Suprapubic skin (tissue), 4 donors: Measurements from ENCODE around the gene TENM3. TPM values are rescaled to one million over a fixed set of nuclear protein-coding genes. Genes with fewer than 3 reads are reported as not detected.

Experiments
- DNase-seq, 2 donors: peaks; one replicate each; pipeline ENCODE4 v3.0.0-alpha.2; 2019; ENCODE audit warnings: low spot score in 2 of 2
- H3K27ac ChIP-seq: fragments of 200-600 bp; sonication (generic); one replicate; pipeline ENCODE4 v1.5.1; 2019
- H3K27me3 ChIP-seq: fragments of 200-600 bp; sonication (generic); one replicate; pipeline ENCODE4 v1.5.1; 2019
- H3K36me3 ChIP-seq: fragments of 200-600 bp; sonication (generic); one replicate; pipeline ENCODE4 v1.5.1; 2019
- H3K4me1 ChIP-seq: fragments of 200-600 bp; sonication (generic); one replicate; pipeline ENCODE4 v1.5.1; 2019
- H3K4me3 ChIP-seq: fragments of 200-600 bp; sonication (generic); one replicate; pipeline ENCODE4 v1.5.1; 2019; ENCODE audit warnings: mild to moderate bottlenecking
- H3K9me3 ChIP-seq: fragments of 200-600 bp; sonication (generic); one replicate; pipeline ENCODE4 v1.5.1; 2019
- EP300 ChIP-seq: sonication (generic); formaldehyde crosslinking; IDR thresholded peaks from one replicate; pipeline ENCODE4 v1.6.1; 2017; ENCODE audit warnings: antibody characterized with exemption
- POLR2A ChIP-seq, 2 donors: fragments of 450-650 bp; IDR thresholded peaks; one replicate each; pipeline ENCODE4 v1.6.1; 2017; ENCODE audit warnings: antibody characterized with exemption in 2 of 2, mild to moderate bottlenecking in 2 of 2, moderate library complexity in 2 of 2
- POLR2AphosphoS5 ChIP-seq, 3 donors: sonication (generic); formaldehyde crosslinking; IDR thresholded peaks; one replicate each; pipeline ENCODE4 v1.6.1; 2017; ENCODE audit warnings: antibody characterized with exemption in 3 of 3
- WGBS: methylation state at CpG from one replicate; pipeline ENCODE4 v1.1.5; 2018; 5-methylcytosine and 5-hydroxymethylcytosine counted together
- total RNA-seq, 4 donors: library from RNA; depleted of rRNA; stranded (reverse); fragments of >200 nt; gene quantifications; one replicate each; pipeline ENCODE4 v1.1.0, GENCODE V29; 2016
- TF ChIP-seq, protein P1 (sequence below), 2 donors: fragments of 200-600 bp in 1 of 2; fragments of 450-650 bp in 1 of 2; sonication (generic) in 1 of 2; IDR thresholded peaks; one replicate each; pipeline ENCODE4 v1.5.1; 2016 to 2019; ENCODE audit warnings: antibody characterized with exemption in 2 of 2, mild to moderate bottlenecking in 1 of 2, moderate library complexity in 1 of 2

TENM3 gene
- total RNA-seq, 4 donors from 2014 or later: 0.81 to 2.9 (median 1.8) TPM

DNA sequence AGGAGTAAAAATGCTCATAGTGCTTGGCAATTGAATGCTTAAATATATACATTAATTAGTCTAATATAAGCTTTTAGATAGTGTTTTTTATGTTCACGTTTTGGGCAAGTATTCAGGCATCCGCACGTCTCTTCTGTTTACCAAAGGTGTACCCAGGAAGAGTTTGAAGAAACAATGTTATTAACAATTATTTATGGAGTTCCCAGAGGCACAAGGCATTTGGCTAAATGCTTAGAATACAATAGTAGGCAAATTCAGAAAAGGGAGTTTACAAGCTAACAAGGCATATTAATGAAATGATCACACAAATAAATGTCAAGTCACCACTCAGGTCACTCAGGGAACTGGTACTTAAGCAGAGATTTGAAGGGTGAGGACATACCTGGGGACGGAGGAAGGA lies 294.8 kb downstream of the TENM3 start:
- Histone ChIP-seq H3K9me3 (no peaks in the 10 kb centered on the region), H3K4me1 (no peaks in the 10 kb centered on the region), H3K27me3 (no peaks in the 10 kb centered on the region), H3K36me3 (no peaks in the 10 kb centered on the region), H3K27ac (no peak overlapping the region), H3K4me3 (no peak overlapping the region)
- WGBS: 63% methylated on average over 4 of the region's 4 CpGs
- no peak for DNase-seq
- TF ChIP-seq EP300: no peak
- TF ChIP-seq POLR2A (IDR thresholded peaks at IDR 0.05): no peak
- TF ChIP-seq, protein P1, sequence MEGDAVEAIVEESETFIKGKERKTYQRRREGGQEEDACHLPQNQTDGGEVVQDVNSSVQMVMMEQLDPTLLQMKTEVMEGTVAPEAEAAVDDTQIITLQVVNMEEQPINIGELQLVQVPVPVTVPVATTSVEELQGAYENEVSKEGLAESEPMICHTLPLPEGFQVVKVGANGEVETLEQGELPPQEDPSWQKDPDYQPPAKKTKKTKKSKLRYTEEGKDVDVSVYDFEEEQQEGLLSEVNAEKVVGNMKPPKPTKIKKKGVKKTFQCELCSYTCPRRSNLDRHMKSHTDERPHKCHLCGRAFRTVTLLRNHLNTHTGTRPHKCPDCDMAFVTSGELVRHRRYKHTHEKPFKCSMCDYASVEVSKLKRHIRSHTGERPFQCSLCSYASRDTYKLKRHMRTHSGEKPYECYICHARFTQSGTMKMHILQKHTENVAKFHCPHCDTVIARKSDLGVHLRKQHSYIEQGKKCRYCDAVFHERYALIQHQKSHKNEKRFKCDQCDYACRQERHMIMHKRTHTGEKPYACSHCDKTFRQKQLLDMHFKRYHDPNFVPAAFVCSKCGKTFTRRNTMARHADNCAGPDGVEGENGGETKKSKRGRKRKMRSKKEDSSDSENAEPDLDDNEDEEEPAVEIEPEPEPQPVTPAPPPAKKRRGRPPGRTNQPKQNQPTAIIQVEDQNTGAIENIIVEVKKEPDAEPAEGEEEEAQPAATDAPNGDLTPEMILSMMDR (IDR thresholded peaks at IDR 0.05): no peak
- TF ChIP-seq POLR2AphosphoS5 (IDR thresholded peaks at IDR 0.05): no peak

DNA sequence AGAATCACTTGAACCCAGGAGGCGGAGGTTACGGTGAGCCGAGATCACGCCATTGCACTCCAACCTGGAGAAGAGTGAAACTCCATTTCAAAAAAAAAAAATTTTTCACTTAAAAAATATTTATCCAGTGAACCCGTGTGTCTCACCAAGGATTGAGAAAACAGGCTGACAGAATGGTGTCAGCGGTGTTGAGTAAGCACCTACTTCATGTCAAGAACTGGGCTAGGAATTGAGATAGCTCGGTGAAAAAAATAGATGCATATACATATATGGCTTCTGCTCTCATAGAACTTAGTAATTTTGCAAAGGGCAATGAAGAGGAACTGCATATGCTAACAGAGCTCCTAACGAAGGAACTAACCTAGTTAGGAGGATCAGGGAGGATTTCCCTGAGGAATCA lies 297.3 kb downstream of the TENM3 start:
- H3K9me3 ChIP-seq: no peaks in the 10 kb centered on the region

DNA sequence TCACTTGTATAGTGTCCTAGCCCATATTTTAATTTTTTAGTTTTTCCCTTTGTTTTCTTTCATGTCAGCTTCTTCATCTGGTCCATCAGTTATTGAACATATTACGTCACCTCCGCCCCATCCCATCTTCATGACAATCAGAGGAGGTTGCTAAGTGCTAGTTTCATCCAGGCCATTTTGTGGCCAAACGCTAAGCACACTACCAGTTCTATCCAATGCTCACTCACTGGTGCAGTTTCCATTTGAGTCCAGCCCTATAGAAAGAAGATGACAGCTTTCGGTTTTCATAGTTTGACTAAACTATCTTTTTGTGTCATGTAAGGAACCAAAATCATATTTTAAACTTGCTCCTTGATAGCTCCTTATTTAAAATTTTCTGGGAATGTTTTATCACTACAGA lies 304.2 kb downstream of the TENM3 start:
- no peak for DNase-seq
- Histone ChIP-seq H3K9me3 (no peaks in the 10 kb centered on the region), H3K4me1 (no peaks in the 10 kb centered on the region), H3K27ac (no peak overlapping the region), H3K4me3 (no peak overlapping the region), H3K36me3 (no peaks in the 10 kb centered on the region), H3K27me3 (no peaks in the 10 kb centered on the region)
- 95% methylated on average over 4 of the region's 4 CpGs for WGBS
- TF ChIP-seq, protein P1 (IDR thresholded peaks at IDR 0.05): no peak
- TF ChIP-seq EP300 (no peak), POLR2AphosphoS5 (IDR thresholded peaks at IDR 0.05) (no peak), POLR2A (IDR thresholded peaks at IDR 0.05) (no peak)

More for the DNA sequence above, 297.3 kb downstream of the TENM3 start:
- no peak overlapping the region for H3K4me3 ChIP-seq
- no peaks in the 10 kb centered on the region for H3K4me1 ChIP-seq
- TF ChIP-seq POLR2AphosphoS5 (IDR thresholded peaks at IDR 0.05) (no peak), EP300 (no peak), POLR2A (IDR thresholded peaks at IDR 0.05) (no peak)
- TF ChIP-seq, protein P1 (IDR thresholded peaks at IDR 0.05): no peak
- H3K27me3 ChIP-seq: no peaks in the 10 kb centered on the region
- no peaks in the 10 kb centered on the region for H3K36me3 ChIP-seq
- no peak overlapping the region for H3K27ac ChIP-seq
- no peak for DNase-seq
- 91% methylated on average over 8 of the region's 8 CpGs for WGBS

DNA sequence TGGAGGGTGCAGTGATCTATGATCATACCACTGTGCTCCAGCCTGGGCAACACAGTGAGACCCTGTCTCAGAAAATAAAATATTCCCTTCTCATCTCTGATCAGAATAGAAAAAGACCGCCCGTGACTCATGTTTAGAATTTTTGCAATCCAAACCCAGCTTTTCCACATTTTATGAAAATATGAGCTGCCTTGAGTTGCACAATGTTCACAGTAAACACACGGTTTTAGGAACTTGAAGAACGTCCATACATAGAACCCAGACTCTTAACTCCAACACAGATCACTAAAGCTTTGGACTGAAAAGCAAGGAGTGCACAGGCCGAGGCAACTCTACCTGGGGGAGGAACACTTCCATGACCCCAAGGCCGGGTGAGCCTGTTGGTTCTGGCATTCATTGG lies 305.0 kb downstream of the TENM3 start:
- Histone ChIP-seq H3K36me3 (no peaks in the 10 kb centered on the region), H3K27ac (no peak overlapping the region), H3K4me3 (no peak overlapping the region), H3K9me3 (no peaks in the 10 kb centered on the region), H3K27me3 (no peaks in the 10 kb centered on the region), H3K4me1 (no peaks in the 10 kb centered on the region)
- DNase-seq: no peak
- 92% methylated on average over 6 of the region's 6 CpGs for WGBS
- TF ChIP-seq, protein P1 (IDR thresholded peaks at IDR 0.05): no peak
- no peak for TF ChIP-seq POLR2AphosphoS5 (IDR thresholded peaks at IDR 0.05)
- no peak for TF ChIP-seq POLR2A (IDR thresholded peaks at IDR 0.05)
- no peak for TF ChIP-seq EP300

DNA sequence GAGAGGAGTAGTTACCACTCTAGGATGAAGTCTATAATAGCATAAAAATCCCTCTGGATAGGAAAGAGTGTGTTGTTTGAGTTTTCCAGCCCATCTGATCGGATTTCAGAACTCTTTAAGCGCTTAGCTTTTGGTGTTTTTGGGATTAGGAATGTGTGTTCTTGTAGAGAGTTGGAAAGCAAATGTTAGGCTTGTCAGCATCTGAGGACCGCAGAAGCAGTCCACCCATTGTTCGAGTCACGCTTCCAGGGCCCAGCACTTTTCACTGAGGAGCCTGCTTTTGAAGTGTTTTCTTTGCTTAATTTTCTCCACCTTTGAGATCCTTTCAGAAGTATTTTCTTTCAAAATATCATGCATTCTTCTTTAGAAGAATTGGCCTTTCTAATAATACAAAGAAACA lies 306.2 kb downstream of the TENM3 start:
- no peak for TF ChIP-seq POLR2AphosphoS5 (IDR thresholded peaks at IDR 0.05)
- TF ChIP-seq POLR2A (IDR thresholded peaks at IDR 0.05): no peak
- TF ChIP-seq, protein P1 (IDR thresholded peaks at IDR 0.05): no peak
- no peak for TF ChIP-seq EP300
- Histone ChIP-seq H3K9me3 (no peaks in the 10 kb centered on the region), H3K4me3 (no peak overlapping the region)

More for the DNA sequence above, 306.2 kb downstream of the TENM3 start:
- H3K27ac ChIP-seq: no peak overlapping the region
- H3K4me1 ChIP-seq: no peaks in the 10 kb centered on the region
- DNase-seq: no peak
- WGBS: 62% methylated on average over 5 of the region's 5 CpGs
- no peaks in the 10 kb centered on the region for H3K36me3 ChIP-seq
- H3K27me3 ChIP-seq: no peaks in the 10 kb centered on the region
